ENCODE results near the gene TRNT1.
A peak's percentile ranks its signal among the peaks of the same experiment; 100 is the strongest.

The TRNT1 gene

GRCh38 chr3:3110299-3110630, 16.5 kb upstream of the TRNT1 start, which contains the start of gene IL5RA:
Gene IL5RA (minus strand): TSS chr3:3110374. CDS start chr3:3104984, 5,390 bp downstream.
- TF ChIP-seq, protein P1, sequence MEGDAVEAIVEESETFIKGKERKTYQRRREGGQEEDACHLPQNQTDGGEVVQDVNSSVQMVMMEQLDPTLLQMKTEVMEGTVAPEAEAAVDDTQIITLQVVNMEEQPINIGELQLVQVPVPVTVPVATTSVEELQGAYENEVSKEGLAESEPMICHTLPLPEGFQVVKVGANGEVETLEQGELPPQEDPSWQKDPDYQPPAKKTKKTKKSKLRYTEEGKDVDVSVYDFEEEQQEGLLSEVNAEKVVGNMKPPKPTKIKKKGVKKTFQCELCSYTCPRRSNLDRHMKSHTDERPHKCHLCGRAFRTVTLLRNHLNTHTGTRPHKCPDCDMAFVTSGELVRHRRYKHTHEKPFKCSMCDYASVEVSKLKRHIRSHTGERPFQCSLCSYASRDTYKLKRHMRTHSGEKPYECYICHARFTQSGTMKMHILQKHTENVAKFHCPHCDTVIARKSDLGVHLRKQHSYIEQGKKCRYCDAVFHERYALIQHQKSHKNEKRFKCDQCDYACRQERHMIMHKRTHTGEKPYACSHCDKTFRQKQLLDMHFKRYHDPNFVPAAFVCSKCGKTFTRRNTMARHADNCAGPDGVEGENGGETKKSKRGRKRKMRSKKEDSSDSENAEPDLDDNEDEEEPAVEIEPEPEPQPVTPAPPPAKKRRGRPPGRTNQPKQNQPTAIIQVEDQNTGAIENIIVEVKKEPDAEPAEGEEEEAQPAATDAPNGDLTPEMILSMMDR (IDR thresholded peaks at IDR 0.05; ENCODE audit: control insufficient read depth, insufficient read depth, low read depth, low read length, missing control alignments), result no peak
- H3K4me3 ChIP-seq (ENCODE audit: control insufficient read depth, low read depth, low read length), result no peak within 1 kb of the TSS
- no peak for DNase-seq (ENCODE audit: low read depth)

DNA sequence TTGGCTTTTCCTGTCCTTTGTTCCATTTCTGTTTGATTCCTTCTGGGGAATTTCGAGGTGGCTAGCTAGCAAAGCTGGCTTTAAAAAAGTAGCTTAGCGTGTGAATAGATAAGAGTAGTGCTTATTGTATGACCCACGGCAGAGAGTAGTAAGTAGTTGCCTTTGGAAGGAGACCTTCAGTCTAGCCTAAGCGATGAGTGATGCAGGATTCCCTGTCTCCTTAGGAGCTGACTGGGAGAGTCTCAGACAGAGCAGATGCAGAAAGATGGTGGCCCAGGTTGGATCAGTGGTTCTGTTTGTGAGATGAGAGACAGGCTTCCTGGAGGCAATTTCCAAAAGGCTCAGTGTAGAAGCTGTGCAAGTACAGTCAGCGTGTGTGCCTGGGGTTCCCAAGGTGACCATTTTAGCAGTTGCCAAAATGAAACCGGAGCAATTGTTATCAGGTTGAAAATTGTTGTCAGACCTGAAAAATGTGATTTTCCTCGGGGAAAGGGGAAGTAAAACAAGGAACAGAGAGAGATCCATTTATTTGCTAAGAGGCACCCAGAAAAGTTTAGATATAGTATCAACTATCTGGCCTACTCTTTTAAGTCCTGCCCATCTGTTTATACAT, 15.9 kb upstream of the TRNT1 start:
- H3K4me3 ChIP-seq (ENCODE audit: control insufficient read depth, low read depth, low read length), result no peak overlapping the region
- no peak for DNase-seq (ENCODE audit: low read depth)
- TF ChIP-seq, protein P1 (IDR thresholded peaks at IDR 0.05; ENCODE audit: control insufficient read depth, insufficient read depth, low read depth, low read length, missing control alignments), result no peak

DNA sequence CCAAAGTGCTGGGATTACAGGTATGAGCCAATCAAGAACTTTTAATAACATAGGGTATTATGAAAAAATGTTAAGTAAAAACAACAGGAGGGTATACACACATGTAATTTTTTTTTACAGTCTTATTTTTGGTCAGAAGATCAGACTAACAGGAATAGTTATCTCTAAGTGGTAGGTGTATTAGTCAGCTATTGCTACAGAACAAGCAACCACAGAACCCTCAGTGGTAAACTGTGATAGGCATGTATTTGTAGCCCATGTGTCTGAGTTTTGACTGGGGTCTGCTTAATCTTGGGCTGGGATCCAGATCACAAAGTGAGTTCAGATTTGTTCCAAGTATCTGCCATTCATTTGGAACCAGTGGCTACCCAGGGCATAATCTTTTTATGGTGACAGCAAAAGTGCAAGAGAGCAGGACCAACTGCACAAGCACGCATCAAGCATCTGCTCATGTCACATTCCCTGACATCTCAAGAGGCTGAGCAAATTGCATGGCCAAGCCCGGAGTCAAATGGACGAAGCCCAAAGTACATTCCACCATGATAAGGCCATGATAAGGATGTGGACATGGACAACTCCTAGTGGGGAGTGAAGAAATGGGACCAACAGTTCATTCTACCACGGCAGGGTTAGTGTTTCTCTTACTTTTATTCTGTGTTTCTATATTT, 13.6 kb upstream of the TRNT1 start:
- no peak for DNase-seq (ENCODE audit: low read depth)
- H3K4me3 ChIP-seq (ENCODE audit: control insufficient read depth, low read depth, low read length), result no peak overlapping the region
- TF ChIP-seq, protein P1 (IDR thresholded peaks at IDR 0.05; ENCODE audit: control insufficient read depth, insufficient read depth, low read depth, low read length, missing control alignments), result no peak

DNA sequence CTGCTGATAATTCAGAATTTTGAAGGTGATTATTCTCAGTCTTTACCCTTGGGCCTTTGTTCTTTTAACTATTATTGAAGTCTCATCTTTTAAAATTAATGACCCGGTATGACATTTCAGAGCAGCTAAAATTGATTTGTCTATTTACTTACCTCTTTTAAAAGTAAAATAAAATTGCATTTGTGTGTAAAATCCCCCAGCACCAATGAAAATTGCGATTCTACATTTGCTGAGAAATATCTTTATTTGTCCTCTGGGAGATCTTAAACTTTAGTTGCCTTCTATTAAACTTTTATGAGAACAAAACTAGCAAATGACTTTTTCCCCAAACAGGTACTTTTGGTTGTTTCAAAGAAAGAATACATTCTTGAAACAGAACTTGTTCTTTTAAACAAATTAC, 9.1 kb upstream of the TRNT1 start:
- no peak for DNase-seq (ENCODE audit: low read depth)
- no peak overlapping the region for H3K4me3 ChIP-seq (ENCODE audit: control insufficient read depth, low read depth, low read length)
- TF ChIP-seq, protein P1 (IDR thresholded peaks at IDR 0.05; ENCODE audit: control insufficient read depth, insufficient read depth, low read depth, low read length, missing control alignments), result no peak

DNA sequence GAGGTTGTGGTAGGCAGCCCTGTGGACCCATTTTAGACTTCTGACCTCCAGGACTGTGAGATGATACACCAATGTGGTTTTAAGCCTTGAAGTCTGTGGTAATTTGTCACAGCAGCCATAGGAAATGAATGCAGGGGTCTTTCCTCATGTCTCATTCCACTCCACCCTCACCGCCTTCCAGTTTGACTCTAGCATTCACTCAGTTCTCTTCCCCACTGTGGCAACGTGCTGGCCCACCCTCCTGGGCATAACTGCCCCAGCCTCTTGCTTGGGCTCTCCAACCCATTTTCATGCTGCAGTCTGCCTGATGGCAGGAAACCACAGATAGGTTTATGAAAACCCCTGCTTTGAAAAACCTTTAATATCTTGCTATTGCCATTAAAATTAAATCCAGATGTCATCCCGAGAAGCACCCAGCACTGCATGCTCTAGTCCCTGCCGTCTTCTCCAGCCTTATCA, 7.3 kb upstream of the TRNT1 start:
- no peak overlapping the region for H3K4me3 ChIP-seq (ENCODE audit: control insufficient read depth, low read depth, low read length)
- DNase-seq (ENCODE audit: low read depth), result no peak
- TF ChIP-seq, protein P1 (IDR thresholded peaks at IDR 0.05; ENCODE audit: control insufficient read depth, insufficient read depth, low read depth, low read length, missing control alignments), result no peak

DNA sequence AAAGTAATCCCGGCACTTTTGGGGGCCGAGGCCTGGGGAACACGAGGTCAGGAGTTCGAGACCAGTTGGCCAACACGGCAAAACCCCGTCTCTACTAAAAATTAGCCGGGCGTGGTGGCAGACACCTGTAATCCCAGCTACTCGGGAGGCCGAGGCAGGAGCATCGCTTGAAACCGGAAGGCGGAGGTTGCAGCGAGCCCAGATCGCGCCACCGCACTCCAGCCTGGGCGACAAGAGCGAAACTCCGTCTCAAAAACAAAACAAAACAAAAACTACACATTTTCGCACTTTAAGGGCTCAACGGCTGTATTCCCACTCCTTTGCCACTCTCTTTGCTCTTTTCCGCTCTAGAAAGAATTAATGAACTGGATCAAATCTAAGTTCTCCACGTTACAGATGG, 763 bp upstream of the TRNT1 start:
- DNase-seq (ENCODE audit: low read depth), result no peak
- TF ChIP-seq, protein P1 (IDR thresholded peaks at IDR 0.05; ENCODE audit: control insufficient read depth, insufficient read depth, low read depth, low read length, missing control alignments), result no peak
- H3K4me3 ChIP-seq (ENCODE audit: control insufficient read depth, low read depth, low read length), result peak overlapping the region; percentile 70; the same call in 1 of the 2 replicates
